Activated CD8-positive, alpha-beta T cell treated with anti-CD3 and anti-CD28 coated beads for 36 hours (primary cell): ENCODE measurements around the gene PCBP2. TPM values are rescaled to one million over a fixed set of nuclear protein-coding genes. Genes with fewer than 3 reads are reported as not detected.

Source experiments
- ATAC-seq: fragments of 200-7000 bp; cut with Tn5 transposase; one replicate; pipeline ENCODE4 v1.10.0; 2021; ENCODE audit warnings: mild to moderate bottlenecking, moderate library complexity
- CTCF ChIA-PET: fragments of 350-600 bp; sonication (Branson Sonifier 250); formaldehyde crosslinking; loops from one replicate; lab custom pipeline; 2021; ENCODE audit warnings: antibody characterized with exemption; lab: Charles Lee
- POLR2A ChIA-PET: fragments of 350-600 bp; sonication (Branson Sonifier 250); formaldehyde crosslinking; loops from one replicate; lab custom pipeline; 2021; ENCODE audit warnings: antibody characterized with exemption; lab: Charles Lee
- DNase-seq: peaks from one replicate; pipeline ENCODE4 v3.0.0-alpha.2; 2020
- H3K27ac Mint-ChIP-seq: one replicate; pipeline ENCODE4 v1.8.0; 2021; ENCODE audit warnings: mild to moderate bottlenecking, mixed read lengths
- H3K27me3 Mint-ChIP-seq: one replicate; pipeline ENCODE4 v1.8.0; 2021; ENCODE audit warnings: mixed read lengths
- H3K36me3 Mint-ChIP-seq: one replicate; pipeline ENCODE4 v1.8.0; 2021; ENCODE audit warnings: low read depth, mixed read lengths
- H3K4me1 Mint-ChIP-seq: one replicate; pipeline ENCODE4 v1.8.0; 2021; ENCODE audit warnings: low read depth, mixed read lengths
- H3K4me3 Mint-ChIP-seq: one replicate; pipeline ENCODE4 v1.8.0; 2021; ENCODE audit warnings: mild to moderate bottlenecking, moderate library complexity, mixed read lengths
- H3K9me3 Mint-ChIP-seq: one replicate; pipeline ENCODE4 v1.8.0; 2021; ENCODE audit warnings: mixed read lengths
- CTCF ChIP-seq: fragments of 200-600 bp; IDR thresholded peaks from one replicate; pipeline ENCODE4 v1.8.0; 2022; ENCODE audit warnings: antibody characterized with exemption, mild to moderate bottlenecking
- intact Hi-C: fragments of 100-400 bp; cut with micrococcal nuclease; formaldehyde crosslinking; loops from one replicate; pipeline ENCODE4 v1.10.0; 2022
- total RNA-seq, 2 experiments: library from RNA; stranded (reverse); gene quantifications; one replicate each; pipeline ENCODE4 v1.2.3, GENCODE V29; 2021

Gene PCBP2
- total RNA-seq, 2 experiments from 2014 or later: 958 to 973 TPM

- no peaks in the 10 kb centered on the region for H3K27me3 Mint-ChIP-seq
- peaks cover 87% of the 10 kb centered on the region for H3K36me3 Mint-ChIP-seq
- no peak for ATAC-seq
- POLR2A ChIA-PET: interaction anchor here (0.8 to 54.1 kb wide), 5 partner anchors 4 to 416 kb away, joined by 3 to 1494 read pairs (median 4); partner anchors contain the start of genes MAP3K12, NPFF, PCBP2 and TARBP2
- no peaks in the 10 kb centered on the region for H3K9me3 Mint-ChIP-seq
- peaks cover 50% of the 10 kb centered on the region for H3K4me1 Mint-ChIP-seq
- intact Hi-C loops: no loop called here
- no peak for TF ChIP-seq CTCF
- no peak overlapping the region for H3K4me3 Mint-ChIP-seq
- DNase-seq: no peak
- peak overlapping the region; percentile 55 for H3K27ac Mint-ChIP-seq
- CTCF ChIA-PET: interaction anchor here (2.4 kb wide), 1 partner anchor 13 kb away, joined by 16 read pairs; no protein-coding TSS in a partner anchor
Measured at GRCh38 chr12:53463802-53464560, 12.1 kb downstream of the PCBP2 start.

DNA sequence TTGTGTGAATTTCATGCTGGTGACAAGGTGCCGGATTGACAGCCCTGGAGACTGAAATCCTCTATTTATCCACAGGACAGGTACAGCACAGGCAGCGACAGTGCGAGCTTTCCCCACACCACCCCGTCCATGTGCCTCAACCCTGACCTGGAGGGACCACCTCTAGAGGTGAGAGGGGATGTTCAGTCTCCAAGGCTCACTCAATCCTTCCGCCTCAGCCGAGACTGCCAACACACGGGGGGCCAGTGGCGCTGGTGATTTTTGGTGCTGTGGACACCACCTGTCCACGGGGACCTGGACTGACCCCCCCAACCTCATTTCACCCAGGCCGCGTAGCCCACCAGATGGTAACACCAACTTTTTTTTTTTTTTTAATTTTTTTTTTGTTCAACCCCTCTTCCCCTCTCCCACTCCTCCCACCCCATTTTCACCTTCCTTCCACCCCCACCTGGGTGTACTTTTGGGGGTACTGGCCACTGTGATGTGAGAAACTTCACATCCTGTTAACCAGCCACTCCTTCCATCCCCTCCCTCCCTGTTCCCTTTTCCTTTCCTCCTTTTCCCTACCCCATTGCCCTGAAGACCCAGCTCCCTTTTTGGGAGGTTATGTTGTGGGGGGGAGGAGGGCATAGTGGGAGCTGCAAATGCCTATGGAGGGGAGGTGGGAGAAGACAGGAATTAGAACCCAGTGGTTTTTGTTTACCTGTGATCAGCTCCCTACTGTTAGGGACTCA, 12.9 kb downstream of the PCBP2 start:
- H3K9me3 Mint-ChIP-seq: no peaks in the 10 kb centered on the region
- ATAC-seq: peak; percentile 21
- no peak for DNase-seq
- H3K27ac Mint-ChIP-seq: peak overlapping the region; percentile 51
- no peak overlapping the region for H3K4me3 Mint-ChIP-seq
- H3K27me3 Mint-ChIP-seq: no peaks in the 10 kb centered on the region
- ChIA-PET POLR2A (interaction anchor here (0.8 to 54.1 kb wide), 5 partner anchors 3 to 417 kb away, joined by 3 to 1494 read pairs (median 4); partner anchors contain the start of genes MAP3K12, NPFF, PCBP2 and TARBP2), CTCF (interaction anchor here (2.4 kb wide), 1 partner anchor 12 kb away, joined by 16 read pairs; no protein-coding TSS in a partner anchor)
- H3K36me3 Mint-ChIP-seq: peaks cover 85% of the 10 kb centered on the region
- no peak for TF ChIP-seq CTCF
- intact Hi-C loops: no loop called here
- peaks cover 45% of the 10 kb centered on the region for H3K4me1 Mint-ChIP-seq

DNA sequence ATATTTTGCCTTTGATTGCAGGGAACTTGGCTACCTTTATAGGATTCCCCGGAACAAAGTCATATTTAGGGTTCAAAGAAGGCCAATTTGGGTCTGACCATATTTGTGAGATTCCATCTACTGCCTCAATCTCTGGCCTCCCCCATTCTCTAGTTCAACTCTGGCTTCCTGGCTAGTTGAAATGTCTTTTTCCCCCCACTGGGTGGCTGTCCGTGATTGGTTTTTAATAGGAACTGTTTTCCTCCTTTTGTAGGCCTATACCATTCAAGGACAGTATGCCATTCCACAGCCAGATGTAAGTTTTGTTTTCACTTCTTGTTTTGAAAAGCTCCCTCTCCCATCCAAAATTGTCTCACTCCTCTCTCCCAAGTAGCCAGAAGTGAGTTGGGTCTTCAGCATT, 13.8 kb downstream of the PCBP2 start:
- DNase-seq (no peak), ATAC-seq (no peak)
- Mint-ChIP-seq H3K4me3 (no peak overlapping the region), H3K27ac (no peak overlapping the region), H3K4me1 (peaks cover 39% of the 10 kb centered on the region), H3K9me3 (no peaks in the 10 kb centered on the region), H3K27me3 (no peaks in the 10 kb centered on the region), H3K36me3 (peaks cover 82% of the 10 kb centered on the region)
- ChIA-PET POLR2A (interaction anchor here (43.3 to 54.1 kb wide), 2 partner anchors 2 to 21 kb away, joined by 1494 read pairs; partner anchors contain the start of genes MAP3K12, NPFF, PCBP2 and TARBP2), CTCF (interaction anchor here (2.4 kb wide), 1 partner anchor 11 kb away, joined by 16 read pairs; no protein-coding TSS in a partner anchor)
- intact Hi-C loops: no loop called here
- no peak for TF ChIP-seq CTCF

DNA sequence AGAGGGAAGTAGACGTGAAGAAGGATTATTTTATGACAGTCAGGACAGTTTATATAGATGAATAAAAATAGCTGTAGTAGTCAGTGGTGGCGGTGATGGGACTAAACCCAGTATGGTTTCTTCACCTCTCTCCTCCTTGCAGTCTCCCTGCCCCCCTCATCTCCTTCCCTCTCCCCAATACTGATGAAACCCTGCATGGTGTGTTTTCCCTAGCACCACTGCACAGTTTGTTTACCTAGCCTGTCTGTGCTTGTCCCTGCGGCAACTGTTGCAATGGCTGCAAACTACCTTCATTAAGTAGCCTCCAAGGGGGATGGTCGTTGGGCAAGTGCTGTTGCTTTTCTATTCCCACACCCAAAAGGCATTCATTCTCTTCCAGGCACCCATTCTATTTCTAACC, 14.7 kb downstream of the PCBP2 start:
- H3K27me3 Mint-ChIP-seq: no peaks in the 10 kb centered on the region
- DNase-seq (no peak), ATAC-seq (no peak)
- H3K4me1 Mint-ChIP-seq: peaks cover 38% of the 10 kb centered on the region
- CTCF ChIA-PET: no interaction called here
- intact Hi-C loops: no loop called here
- H3K4me3 Mint-ChIP-seq: no peak overlapping the region
- POLR2A ChIA-PET: interaction anchor here (43.3 to 54.1 kb wide), 2 partner anchors 1 to 20 kb away, joined by 1494 read pairs; partner anchors contain the start of genes MAP3K12, NPFF, PCBP2 and TARBP2
- peaks cover 82% of the 10 kb centered on the region for H3K36me3 Mint-ChIP-seq
- H3K9me3 Mint-ChIP-seq: no peaks in the 10 kb centered on the region
- TF ChIP-seq CTCF: no peak
- H3K27ac Mint-ChIP-seq: peak overlapping the region; percentile 19
